NCI-H2107 treated with DMSO at 0.1 percent for 48 hours (cell line): Measurements from ENCODE around the gene PLEKHG1.

ENCODE experiments used
- DNase-seq: peaks from one replicate; lab custom pipeline; 2025; ENCODE audit not compliant: unreplicated experiment; lab: John Stamatoyannopoulos, UW

Gene PLEKHG1

DNA sequence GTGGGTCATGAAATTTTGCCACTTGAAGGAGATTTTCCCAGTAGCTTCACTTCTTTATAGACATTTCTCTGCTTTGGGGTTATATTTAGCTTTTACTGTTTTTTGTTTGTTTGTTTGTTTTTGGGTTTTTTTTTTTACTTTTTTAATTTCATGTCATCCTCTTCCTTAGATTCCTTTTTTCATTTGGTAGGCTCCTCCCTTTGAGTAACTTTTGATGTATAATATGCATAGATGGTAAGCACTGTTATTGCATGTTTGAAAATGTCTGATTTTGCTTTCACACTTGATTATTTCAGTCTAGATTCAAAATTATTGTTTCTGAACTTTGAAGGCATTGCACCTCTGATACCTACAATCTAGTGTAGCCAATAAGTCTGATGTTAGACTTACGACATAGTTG lies 37.6 kb downstream of the PLEKHG1 start:
- DNase-seq: no peak

DNA sequence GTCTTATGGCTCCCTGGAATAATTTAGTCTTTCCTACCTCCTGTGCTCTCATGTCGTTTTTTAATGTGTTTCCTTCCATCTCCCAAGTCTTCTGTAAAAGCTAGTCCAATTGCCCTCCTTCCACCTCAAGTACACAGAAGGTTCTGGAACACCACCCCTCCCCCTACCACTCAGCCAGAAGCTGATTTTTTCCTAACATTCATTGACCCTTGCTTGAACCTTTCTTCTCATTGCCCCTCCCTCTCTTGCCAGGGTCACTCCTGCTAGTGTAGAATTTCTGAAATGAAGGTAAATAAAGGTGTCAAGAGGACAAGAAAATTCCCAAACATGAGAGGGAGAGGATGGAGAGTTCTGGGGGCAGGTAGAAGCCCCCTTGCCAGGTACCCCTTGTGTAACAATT lies 38.6 kb downstream of the PLEKHG1 start:
- no peak for DNase-seq

DNA sequence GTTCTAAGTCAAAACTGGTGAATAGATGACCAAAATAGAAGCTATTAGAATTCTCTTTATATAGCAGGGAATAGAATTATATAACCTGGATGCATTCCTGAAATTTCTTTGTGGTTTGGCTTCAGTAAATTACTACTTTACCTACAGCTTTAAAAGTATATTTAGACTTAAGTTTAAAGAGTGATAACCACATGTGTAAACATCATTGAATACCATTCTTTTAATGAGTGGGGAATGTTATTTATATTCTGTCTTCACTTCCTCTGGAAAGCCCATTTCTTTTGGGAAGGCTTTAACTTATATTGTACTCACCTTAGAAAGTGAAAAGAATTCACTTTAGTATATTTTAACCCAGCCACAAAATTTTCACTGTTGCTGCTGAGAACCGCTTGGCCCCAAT lies 39.1 kb downstream of the PLEKHG1 start:
- no peak for DNase-seq

DNA sequence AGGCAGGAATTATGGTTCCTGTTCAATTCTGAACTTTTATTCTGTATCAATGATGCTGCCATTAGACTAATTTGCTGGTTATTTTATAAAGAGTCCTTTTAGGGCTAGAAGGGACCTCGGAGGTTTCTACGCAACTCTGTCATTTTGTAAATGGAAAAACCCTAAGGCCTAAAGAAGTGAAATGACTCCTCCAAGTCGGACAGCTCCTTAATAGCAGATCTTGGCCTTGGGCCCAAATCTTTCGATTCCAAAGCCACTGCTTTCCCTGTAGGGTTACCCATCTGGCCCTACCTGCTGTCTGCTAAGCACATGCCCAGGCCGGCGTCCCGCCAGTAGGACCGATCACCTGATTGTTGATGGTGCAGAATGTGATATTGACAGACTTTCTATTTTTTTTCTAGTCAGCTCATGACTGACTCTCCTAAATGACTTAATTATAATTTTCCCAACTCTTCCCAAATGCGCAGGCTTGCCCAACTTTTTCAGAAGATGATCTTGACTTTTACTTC lies 40.2 kb downstream of the PLEKHG1 start:
- no peak for DNase-seq

DNA sequence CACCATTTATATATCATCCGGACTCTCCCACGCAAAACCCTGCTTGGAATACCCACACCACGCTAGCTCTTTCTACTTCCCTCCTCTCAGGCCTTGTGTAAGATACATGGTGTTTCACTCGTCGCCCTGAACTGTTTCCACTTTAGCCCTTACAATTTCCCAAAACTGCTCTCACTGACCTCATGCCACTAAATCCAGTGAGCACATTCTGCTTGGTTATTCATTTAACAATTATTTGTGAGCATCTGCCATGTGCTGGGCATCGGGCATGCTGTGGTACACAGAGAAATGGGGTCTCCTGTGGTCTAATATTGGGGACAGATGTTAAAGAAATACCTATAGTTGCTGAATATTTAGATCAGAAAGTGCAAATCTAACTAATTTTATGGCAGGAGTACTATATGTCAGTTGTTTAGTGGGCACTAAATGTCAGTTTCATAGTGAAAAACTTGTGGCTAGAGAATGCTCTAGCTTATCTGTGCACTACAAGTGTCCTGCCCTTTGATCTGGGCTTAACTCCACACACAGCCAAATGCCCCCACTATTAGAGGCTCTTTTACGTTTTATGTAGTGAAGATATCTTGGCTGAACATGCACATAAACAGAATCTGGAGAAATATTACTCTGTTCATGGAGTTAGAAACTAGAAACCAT lies 41.0 kb downstream of the PLEKHG1 start:
- DNase-seq: no peak

DNA sequence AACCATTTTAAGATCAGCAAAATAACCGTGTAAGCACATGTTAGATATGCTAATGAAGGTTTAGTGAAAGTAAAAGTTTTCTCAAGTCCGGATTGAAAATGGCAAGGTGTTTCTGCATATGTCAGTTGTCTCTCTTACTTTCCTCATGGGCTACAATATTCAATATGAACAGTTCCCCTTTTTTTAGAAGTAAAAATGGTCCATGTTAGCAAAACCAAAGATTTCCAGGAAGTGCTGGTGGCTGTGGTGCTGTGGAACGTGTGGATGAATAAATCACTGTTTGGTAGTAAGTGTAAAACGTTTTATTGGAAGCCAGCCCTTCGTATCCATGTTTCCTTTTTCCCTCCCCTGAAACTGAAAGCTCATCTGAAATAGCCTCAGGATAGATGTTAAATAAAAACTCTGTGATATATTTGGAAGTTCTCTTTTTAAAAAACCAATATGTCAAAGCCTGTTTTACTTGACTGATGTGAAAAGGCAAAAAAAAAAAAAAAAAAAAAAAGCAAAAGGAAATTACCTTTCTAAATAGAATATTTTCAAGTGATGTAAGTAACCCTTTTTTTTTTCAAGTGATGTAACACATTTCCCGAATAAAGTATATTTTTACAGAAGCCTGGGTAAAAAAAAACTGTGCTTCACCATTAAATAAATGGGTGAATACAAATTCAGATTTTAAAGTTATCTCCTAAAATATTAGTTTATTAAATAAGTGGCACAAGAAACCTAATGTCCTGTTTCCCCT lies 41.9 kb downstream of the PLEKHG1 start:
- DNase-seq: no peak

DNA sequence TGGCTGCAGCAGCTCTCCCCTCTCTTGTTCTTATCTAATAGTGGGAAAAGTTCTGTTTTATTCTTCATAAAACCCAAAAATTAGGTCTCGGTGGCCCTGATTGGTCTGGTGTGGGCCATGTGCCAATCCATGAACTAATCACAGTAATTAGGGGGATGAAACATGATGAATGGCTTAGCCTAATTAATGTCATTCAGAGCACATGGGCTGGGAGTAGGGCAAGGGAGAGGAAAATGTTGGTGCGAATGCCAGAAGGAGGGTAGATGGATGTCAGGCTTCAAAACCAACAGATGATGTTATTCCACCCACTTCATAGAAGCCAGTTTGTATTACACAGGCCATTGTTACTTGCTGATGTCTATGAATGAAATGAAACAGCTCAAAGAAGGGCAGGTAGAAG lies 46.5 kb downstream of the PLEKHG1 start:
- no peak for DNase-seq

DNA sequence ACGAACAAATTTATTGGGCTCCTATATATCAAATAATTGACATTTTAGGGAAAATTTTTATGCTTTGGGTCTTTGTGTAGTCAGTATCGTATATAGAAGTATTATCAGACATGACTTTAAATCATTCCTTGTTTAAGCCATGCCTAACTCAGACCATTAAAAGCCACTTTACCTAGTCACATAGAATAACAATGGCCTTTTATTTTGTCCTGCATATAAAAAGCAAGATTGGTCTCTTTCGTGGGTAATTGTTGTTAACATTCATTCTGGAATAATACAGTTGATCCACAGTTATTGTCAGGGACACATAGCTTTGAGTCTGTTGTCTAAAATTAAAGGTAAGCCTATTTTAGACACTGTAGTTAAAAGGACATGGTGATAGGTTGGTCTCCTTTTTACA lies 47.4 kb downstream of the PLEKHG1 start:
- no peak for DNase-seq
